Germinal center (tissue), 1 donor: ENCODE measurements around the gene SMYD3.
A peak's percentile ranks its signal among the peaks of the same experiment; 100 is the strongest.
"Not testable (repeated sequence)": the region's sequence is repeated elsewhere in the genome, so short reads cannot be mapped to it uniquely, and the experiment has no call there.

Experiments
- DNase-seq: peaks from one replicate; pipeline ENCODE4 v3.0.0; 2012; ENCODE audit warnings: mixed read lengths, low spot score

Gene SMYD3

DNA sequence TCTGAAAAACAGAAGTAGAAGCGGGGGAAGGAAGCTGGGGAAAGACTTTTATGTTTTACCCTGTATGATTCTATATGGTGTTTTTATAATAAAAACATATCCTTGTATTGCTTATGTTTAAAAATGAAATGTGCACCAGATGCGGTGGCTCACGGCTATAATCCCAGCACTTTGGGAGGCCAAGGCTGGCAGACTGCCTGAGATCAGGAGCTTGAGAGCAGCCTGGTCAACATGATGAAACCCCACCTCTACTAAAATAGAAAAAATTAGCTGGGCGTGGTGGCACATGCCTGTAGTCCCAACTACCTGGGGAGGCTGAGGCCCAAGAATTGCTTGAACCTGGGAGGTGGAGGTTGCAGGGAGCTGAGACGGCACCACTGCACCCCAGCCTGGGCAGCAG is 155.4 kb downstream of the SMYD3 start:
- no peak for DNase-seq

DNA sequence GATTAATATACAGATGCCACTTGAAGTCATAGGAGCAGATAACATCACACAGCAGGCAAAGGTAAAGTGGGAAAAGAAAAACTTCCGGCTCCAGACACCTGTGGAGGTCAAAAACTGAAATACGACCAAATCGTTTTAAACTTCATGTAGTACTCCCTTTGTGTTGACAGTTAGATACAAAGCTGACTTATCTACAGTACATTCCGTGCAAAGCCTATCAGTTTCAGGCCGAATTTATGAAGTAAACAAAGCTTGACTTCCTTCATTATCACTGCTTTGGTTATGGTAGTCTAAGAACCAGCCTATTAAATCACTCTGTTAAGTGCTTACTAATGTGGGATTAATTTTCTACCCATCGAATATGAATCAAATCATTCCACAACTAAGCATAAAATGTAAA is 156.3 kb downstream of the SMYD3 start:
- no peak for DNase-seq

DNA sequence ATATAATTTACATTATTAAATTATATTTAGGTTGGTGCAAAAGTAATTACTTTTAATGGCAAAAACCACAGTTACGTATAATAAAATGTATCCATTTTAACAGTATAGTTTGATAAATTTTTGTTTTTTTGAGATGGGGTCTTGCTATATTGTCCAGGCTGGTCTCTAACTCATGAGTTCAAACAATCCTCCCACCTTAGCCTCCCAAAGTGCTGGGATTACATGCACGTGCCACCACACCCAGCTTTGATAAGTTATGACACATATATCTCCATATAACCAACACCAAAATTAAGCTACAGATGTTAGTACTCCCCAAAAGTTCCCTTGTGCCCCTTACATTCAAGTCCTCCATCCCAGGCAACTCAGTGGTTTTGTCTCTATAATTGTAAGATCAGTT is 163.1 kb downstream of the SMYD3 start:
- no peak for DNase-seq

DNA sequence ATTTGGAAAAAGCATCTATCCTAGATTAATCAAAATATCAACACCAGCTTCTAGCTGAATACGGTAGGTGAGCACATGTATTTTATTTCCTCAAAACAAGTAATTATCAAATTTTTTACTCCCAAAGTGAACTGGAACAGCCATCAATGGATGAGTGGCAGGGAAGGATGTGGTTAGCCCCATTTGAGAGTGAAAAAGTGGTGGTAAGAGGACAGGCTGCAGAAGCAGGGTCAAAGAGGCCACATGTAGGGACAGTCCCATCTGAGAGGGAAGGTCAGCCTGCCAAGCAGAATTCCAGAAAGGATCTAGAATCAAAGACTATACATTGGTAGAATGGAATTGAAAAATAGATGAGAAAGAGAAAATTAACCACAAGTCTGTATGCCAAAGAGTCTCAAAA is 163.8 kb downstream of the SMYD3 start:
- no peak for DNase-seq

DNA sequence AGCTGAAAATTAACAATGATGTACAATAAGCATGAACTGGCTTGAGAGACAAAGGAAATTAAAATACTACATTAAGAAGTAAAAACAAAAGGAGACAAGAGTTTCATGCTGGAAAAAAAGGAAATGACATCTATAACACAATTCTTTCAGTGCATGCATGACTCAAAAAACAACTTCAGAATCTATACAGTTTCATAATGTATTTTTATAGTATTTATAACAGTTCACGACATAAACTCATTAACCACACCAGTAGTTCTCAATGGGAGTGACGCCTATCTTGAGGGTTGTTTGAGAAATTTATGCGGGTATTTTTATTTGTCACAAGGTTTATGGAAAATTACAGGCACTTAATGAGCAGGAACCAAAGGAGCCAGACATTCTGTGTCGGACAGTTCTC is 168.5 kb downstream of the SMYD3 start:
- DNase-seq = no peak

DNA sequence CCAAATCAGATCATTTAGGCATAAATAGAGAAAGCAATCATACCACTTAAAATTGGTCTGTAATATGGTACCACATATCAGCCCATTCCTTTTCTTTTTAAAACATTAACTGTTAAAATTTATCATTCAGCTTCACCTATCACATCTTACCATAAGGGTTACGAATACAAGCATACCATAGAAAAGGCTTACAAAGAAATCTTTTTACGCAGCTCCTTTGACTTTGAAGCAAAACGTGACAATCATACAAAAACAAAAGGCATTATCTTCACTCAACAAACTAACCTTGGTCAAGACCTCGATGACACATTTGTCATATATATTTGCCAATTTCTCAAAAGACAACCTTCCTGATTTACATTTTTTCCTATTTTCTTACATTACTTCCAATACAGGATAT is 169.0 kb downstream of the SMYD3 start:
- DNase-seq = no peak

DNA sequence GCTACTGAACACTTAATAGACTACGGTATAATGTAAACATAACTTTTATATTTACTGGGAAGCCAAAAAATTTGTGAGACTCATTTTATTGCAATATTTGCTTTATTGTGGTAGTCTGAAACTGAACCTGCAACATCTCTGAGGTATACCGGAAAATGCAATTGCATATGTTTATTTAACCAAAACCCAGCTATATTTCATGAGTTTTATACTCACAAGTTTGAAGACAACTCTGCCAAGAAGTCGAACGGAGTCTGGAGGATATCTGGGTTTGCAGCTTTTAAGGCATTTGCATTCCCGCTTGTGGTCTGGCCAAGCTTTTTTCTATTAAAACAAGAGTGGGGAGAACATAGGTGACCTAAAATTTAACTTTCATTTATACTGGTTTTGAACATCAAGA is 171.9 kb downstream of the SMYD3 start:
- DNase-seq = no peak

DNA sequence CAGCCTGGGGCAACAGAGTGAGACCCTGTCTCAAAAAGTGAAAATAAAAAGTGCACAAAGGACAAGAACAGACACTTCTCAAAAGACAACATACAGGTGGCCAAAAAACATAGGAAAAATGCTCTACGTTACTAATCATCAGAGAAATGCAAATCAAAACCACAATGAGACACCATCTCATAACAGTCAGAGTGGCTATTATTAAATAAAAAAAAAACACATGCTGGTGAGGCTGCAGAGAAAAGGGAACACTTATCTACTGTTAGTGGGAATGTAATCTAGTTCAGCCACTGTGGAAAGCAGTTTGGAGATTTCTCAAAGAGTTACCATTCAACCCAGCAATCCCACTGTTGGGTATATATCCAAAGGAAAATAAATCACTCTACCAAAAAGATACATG is 173.2 kb downstream of the SMYD3 start:
- no peak for DNase-seq

DNA sequence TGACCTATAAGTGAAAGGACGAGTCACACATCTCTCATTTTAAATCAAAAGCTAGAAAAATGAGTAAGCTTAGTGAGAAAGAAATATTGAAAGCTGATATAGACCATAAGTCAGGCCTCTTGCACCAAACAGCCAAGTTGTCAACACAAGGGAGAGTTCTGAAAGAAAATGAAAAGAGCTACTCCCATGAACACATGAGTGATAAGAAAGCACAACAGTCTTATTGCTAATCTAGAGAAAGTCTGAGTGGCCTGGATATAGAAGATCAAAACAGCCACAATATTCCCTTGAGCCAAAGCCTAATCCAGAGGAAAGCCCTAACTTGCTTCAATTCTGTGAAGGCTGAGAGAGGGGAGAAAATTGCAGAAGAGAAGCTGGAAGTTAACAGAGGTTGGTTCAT is 175.0 kb downstream of the SMYD3 start:
- DNase-seq = no peak

DNA sequence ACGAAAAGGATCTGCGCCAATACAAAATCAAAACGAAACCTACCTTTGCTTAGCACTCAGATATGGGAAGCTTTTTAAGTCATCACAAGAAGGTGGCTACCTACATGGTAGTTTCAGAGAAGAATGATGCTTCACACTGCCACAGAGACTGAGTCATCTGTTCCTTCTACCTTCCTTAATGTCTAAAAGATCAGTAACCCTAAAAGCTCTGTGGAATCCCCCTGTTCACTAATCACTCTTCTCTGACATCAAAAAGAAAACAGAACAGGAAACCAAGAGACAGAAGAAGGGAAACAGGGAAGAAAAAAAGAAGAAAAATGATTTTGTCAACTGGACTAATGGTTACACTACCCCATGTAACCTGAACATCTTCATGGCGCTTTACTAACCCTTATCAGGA is 177.2 kb downstream of the SMYD3 start:
- peak; percentile 16 for DNase-seq

DNA sequence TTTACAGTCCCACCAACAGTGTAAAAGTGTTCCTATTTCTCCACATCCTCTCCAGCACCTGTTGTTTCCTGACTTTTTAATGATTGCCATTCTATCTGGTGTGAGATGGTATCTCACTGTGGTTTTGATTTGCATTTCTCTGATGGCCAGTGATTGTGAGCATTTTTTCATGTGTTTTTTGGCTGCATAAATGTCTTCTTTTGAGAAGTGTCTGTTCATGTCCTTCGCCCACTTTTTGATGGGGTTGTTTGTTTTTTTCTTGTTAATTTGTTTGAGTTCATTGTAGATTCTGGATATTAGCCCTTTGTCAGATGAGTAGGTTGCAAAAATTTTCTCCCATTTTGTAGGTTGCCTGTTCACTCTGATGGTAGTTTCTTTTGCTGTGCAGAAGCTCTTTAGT is 177.8 kb downstream of the SMYD3 start:
- DNase-seq = not testable (repeated sequence)

DNA sequence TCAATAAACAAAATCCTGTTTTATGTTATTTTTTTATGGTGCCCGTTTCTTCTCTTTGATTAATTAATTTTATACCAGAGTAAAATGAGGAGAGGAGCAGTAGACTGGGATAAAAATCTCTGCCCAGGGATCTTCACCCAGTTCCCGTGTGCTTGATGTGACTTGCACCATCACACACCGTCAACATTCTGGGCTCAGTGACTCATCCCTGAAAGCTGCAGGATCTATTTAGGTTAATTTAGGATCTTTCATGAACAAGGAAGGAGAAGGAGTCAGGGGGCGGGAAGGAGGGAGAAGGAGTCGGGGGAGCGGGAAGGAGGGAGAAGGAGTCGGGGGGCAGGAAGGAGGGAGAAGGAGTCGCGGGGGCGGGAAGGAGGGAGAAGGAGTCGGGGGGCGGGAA is 182.4 kb downstream of the SMYD3 start:
- DNase-seq = no peak

DNA sequence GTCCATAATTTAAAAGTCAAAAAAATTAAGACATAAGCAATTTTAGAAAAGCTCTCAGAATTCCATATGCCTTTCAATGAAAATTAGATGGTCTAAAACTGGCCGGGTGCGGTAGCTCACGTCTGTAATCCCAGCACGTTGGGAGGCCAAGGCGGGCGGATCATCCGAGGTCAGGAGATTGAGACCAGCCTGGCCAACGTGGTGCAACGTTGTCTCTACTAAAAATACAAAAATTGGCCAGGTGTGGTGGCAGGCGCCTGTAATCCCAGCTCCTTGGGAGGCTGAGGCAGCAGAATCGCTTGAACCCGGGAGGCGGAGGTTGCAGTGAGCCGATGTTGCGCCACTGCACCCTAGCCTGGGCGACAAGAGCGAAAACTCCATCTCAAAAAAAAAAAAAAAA is 183.0 kb downstream of the SMYD3 start:
- not testable (repeated sequence) for DNase-seq

DNA sequence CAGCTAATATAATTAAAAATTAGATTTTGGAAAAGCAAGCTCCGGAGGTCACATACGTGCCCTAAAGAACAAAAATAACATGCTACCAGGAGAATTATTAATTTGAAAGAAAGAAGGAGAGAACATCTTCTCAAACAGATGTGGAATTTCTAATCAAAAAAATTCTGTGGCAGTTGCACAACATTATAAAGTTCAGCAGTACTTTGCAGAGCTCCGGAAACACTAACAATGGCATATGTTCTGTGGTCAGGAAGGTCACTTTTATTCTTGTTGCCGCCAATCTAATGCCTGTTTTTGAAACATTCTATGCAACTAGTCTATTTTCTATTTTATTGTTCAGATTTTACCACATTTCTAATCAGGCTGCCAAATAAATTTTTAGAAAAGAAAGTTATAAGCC is 186.8 kb downstream of the SMYD3 start:
- no peak for DNase-seq

DNA sequence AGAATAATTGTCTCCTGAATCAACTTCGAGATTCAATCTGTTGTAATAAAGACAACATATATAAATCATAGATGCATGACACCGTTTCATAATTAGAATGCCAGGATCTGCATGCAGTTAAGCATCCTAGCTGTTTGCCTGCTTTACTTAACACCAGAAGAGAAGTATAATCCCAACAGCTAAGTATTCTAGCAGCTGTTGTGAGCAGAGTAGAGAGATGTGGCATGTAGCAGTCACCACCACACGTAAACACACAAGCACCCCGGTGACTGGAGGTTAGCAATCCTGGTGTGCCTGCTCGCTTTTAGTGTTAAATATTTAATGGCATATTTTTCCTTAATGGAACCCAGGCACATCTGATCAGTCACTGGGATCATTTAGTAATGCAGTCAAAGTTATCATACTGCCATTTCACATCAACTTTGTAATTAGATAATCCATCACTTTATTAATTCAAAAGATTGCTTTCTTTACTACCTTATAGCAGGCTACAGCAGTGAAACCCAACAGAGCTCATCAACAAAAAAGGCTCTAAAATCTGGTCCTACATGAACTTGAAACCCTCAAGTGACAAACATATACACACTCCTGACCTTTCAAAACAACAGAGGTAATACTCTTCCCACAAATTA is 187.9 kb downstream of the SMYD3 start:
- DNase-seq = no peak

DNA sequence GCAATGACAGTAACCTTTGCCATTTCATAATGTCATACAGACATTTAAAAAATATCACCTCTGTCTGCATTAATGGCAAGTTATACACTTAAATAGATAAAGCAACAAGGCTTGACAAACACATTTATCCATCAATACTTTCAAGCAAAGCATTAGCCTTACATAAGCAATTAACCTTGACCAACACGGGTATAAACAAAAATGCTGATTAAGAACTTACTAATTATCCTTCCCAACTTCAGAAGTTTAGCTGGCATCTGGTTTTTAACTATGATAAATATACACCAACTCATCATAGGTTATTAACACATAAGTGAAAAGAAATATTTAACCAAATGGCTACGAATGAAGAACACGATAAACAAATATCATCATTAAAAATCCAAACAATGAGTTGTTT is 188.5 kb downstream of the SMYD3 start:
- no peak for DNase-seq

DNA sequence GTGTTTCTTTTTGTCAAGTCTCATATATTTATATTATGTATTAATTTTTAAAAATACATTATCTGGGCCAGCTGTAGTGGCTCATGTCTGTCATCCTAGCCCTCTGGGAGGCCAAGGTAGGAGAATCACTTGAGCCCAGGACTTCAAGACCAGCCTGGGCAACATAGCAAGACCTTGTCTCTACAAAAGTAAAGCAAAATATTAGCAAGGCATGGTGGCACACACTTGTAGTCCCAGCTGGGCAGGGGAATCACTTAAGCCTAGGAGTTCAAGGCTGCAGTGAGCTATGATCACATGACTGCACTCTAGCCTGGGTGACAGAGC is 189.1 kb downstream of the SMYD3 start:
- DNase-seq = no peak

DNA sequence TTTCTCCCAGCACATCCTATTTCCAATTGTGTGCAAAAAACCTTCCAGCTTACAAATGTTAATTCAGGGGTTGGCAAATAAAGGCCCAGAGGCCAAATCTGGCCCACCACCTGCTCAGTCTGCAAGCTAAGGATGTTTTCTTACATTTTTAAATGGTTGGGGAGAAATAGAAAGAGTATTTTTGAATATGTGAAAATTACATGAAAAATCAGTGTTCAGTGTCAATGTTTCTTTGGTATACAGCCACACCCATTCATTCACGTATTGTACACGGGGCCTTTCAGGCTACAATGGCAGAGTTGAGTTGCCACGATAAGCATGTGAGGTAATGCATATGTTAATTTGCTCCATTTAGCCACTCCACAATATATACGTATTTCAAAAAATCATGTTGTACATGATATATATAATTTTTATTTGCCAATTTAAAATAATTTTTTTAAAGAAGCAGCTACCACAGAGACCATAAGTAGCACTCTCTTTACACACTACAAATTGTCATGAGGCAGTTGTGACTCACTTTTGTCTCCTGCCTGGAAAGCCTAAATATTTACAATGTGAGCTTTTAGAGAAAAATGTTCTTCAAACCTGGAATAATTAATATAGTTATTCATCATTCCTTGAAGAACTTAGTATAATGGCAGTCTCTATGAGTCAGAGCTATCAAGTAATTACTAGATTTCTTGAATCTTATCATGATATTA is 189.6 kb downstream of the SMYD3 start:
- no peak for DNase-seq

DNA sequence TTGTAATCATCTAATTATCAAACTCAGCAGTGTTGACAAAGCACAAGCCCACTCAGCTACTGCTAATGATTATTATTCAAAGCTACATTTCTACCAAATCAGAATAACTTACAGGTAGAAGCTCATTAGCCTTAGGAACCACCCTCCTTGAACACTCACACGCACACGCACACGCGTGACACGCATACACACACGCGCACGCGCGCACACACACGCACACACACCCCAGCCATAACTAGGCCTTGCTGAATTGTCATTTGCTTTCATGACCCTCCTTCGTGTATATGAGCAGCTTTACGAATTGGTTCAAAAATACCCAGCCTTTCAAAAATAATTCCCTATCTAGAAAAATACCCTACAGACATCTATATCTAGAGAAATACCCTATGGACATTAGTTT is 195.6 kb downstream of the SMYD3 start:
- DNase-seq = no peak

DNA sequence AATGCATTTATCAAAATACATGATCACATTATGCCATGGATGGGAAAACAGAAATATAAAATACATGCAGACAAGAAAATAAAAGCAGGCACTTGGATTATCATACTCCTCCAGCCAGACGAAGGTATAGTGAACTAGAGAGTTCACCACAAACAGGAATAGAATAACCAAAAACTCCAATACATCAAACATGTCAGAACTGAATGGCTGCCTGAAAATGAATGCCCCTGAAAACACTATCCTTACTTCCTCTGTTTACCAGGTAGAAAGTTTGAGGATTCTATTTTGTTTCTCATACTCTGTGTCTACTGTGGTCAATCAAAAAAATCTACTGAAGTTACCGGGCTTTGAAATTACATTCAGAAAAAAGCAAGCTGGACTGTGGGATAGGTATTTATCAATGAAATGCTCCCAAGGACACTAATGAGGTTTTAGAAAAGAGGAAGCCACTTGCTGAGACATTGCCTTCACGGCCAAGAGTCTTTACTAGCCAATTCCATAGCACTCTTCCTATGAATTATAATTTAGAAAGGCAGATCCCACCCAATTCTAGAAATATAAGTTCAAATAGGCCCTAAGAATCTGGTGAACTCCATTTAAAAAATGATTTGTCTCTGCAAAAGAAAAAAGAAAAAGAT is 197.7 kb downstream of the SMYD3 start:
- DNase-seq = no peak

DNA sequence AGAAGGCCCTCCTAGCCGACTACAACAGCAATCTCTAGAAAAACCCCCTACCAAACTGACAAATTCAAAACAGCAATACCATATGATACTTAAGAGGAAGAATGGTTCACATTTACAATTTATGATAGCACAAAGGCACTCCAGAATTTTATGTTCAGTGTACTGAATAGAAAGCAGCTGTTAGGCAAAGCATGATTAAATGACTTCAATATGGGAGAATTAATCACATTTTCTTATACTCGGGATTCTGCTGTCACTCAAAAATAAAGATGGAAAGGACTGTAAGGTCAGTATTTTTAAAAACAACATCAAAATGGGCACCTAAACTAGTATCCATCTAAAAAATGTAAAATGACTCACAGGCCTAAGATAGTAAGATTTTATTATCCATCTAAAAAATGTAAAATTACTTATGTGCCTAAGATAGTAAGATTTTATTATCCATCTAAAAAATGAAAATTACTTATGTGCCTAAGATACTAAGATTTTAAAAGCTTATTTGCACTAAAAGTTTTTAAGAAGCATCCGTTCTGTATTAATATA is 198.5 kb downstream of the SMYD3 start:
- no peak for DNase-seq

DNA sequence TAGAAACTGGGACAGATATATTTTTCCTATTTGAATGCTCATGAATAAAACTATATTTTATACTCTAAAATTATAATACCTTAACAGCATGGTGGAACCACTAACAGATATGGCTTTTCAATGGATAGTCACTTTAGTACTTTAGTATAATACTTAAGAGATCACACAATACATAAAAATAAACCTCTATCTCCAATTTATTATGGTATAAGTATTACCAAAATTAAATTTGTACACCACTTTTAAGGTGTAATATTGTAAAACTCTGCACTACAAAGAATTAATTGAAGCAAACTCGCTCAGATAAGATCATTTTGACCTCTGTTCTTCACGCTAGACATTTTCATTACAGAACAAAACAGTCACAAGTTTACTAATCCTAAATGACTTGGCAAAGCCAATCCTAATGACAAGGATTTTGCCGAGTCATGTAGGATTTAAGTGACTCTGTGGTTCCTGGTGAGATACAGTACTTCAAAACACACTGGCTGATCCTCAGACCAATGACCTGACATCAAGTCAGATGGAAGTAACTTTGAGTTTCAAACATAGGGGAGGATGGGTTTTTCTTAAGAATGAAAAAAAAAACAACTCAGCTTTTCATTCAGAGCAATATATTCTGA is 200.6 kb downstream of the SMYD3 start:
- DNase-seq = no peak
